HCT116 (cell line): Measurements from ENCODE around the gene TMEM30A. TPM values are rescaled to one million over a fixed set of nuclear protein-coding genes. Genes with fewer than 3 reads are reported as not detected.

Experiments used
- ATAC-seq: fragments of 200-7000 bp; cut with Tn5 transposase; 2 replicates; pipeline ENCODE4 v1.9.1; 2020; ENCODE audit warnings: mild to moderate bottlenecking, moderate library complexity
- BruUV-seq: library from RNA; stranded (reverse); fragments of 400-500 nt; replicated peaks from 2 replicates; lab custom pipeline; 2021; lab: Mats Ljungman, UMichigan
- CTCF ChIA-PET: fragments of 300-600 bp; sonication (Branson Sonifier 250); formaldehyde crosslinking; loops from one replicate; lab custom pipeline; 2021; ENCODE audit warnings: antibody characterized with exemption; lab: Charles Lee
- POLR2A ChIA-PET: fragments of 300-600, 350-600 bp; sonication (Branson Sonifier 250); formaldehyde crosslinking; loops from one replicate; lab custom pipeline; 2021; ENCODE audit warnings: antibody characterized with exemption; lab: Charles Lee
- RAD21 ChIA-PET, 2 experiments: fragments of 300-600 bp; sonication (Branson Sonifier 250); formaldehyde crosslinking; loops; one replicate each; lab custom pipeline; 2023; ENCODE audit warnings: low total read pairs in 2 of 2; ENCODE audit not compliant: uncharacterized antibody in 2 of 2, unreplicated experiment in 2 of 2, low non-redundant PET in 1 of 2; lab: Charles Lee
- DNase-seq: peaks from one replicate; pipeline ENCODE4 v3.0.0-alpha.2; 2010; ENCODE audit warnings: low read depth, low spot score
- H2AFZ ChIP-seq: fragments of 200-600 bp; shearing (Covaris generic), sonication (generic); 2 replicates; pipeline ENCODE4 v1.6.1; 2017; ENCODE audit warnings: low read depth, mixed run types, mixed read lengths, antibody characterized with exemption, low read length; ENCODE audit not compliant: poor library complexity, severe bottlenecking
- H3K27ac ChIP-seq: 2 replicates; pipeline ENCODE4 v1.5.1; 2012; ENCODE audit warnings: low read depth, low read length
- H3K27me3 ChIP-seq: fragments of 200-600 bp; sonication (generic); 2 replicates; pipeline ENCODE4 v1.6.1; 2016; ENCODE audit warnings: mixed run types, low read length, mixed read lengths; ENCODE audit not compliant: insufficient read depth
- H3K36me3 ChIP-seq, 2 experiments: fragments of 200-500 bp in 1 of 2; fragments of 200-600 bp in 1 of 2; sonication (Bioruptor generic) in 1 of 2; sonication (generic) in 1 of 2; 2 replicates each; pipeline versions ENCODE4 v1.5.1 to v1.6.1; 2014 to 2016; ENCODE audit warnings: low read length in 2 of 2, inconsistent platforms in 1 of 2, mixed read lengths in 1 of 2, mixed run types in 1 of 2; ENCODE audit not compliant: insufficient read depth in 2 of 2, control insufficient read depth in 1 of 2
- H3K4me1 ChIP-seq, 2 experiments: fragments of 200-600 bp in 1 of 2; sonication (generic) in 1 of 2; 2 replicates each; pipeline versions ENCODE4 v1.5.1 to v1.6.1; 2012 to 2017; ENCODE audit warnings: low read length in 2 of 2, inconsistent platforms in 1 of 2, mild to moderate bottlenecking in 1 of 2, mixed read lengths in 1 of 2, mixed run types in 1 of 2, moderate library complexity in 1 of 2; ENCODE audit not compliant: insufficient read depth in 2 of 2, control insufficient read depth in 1 of 2
- H3K4me2 ChIP-seq: fragments of 200-600 bp; sonication (generic); 2 replicates; pipeline ENCODE4 v1.6.1; 2017; ENCODE audit warnings: mixed run types, low read length, mixed read lengths
- H3K4me3 ChIP-seq, 2 experiments: fragments of 200-600 bp in 1 of 2; sonication (generic) in 1 of 2; replicated peaks in 1 of 2; 2 replicates each; pipeline ENCODE4 v1.5.1; 2011 to 2016; ENCODE audit warnings: low read length in 2 of 2, control low read depth in 1 of 2, low read depth in 1 of 2, mild to moderate bottlenecking in 1 of 2, mixed read lengths in 1 of 2, mixed run types in 1 of 2
- H3K79me2 ChIP-seq: fragments of 200-600 bp; sonication (generic); 2 replicates; pipeline ENCODE4 v1.6.1; 2017; ENCODE audit warnings: mild to moderate bottlenecking, mixed run types, low read length, moderate library complexity, mixed read lengths; ENCODE audit not compliant: insufficient read depth
- H3K9ac ChIP-seq: fragments of 200-600 bp; sonication (generic); 2 replicates; pipeline ENCODE4 v1.6.1; 2016; ENCODE audit warnings: low read length, mixed read lengths
- H3K9me2 ChIP-seq: fragments of 200-600 bp; sonication (generic), shearing (Covaris generic); 2 replicates; pipeline ENCODE4 v1.6.1; 2017; ENCODE audit warnings: mixed run types, mild to moderate bottlenecking, moderate library complexity; ENCODE audit not compliant: insufficient read depth
- H3K9me3 ChIP-seq, 2 experiments: fragments of 200-500 bp in 1 of 2; fragments of 200-600 bp in 1 of 2; sonication (Bioruptor generic) in 1 of 2; sonication (generic) in 1 of 2; 2 replicates each; pipeline ENCODE4 v1.6.1; 2014 to 2017; ENCODE audit warnings: low read length in 2 of 2, mixed read lengths in 2 of 2, inconsistent platforms in 1 of 2, low read depth in 1 of 2, mild to moderate bottlenecking in 1 of 2, mixed run types in 1 of 2, moderate library complexity in 1 of 2; ENCODE audit not compliant: control insufficient read depth in 1 of 2, insufficient read depth in 1 of 2
- H4K20me1 ChIP-seq: fragments of 200-600 bp; sonication (generic), shearing (Covaris generic); 2 replicates; pipeline ENCODE4 v1.6.1; 2017; ENCODE audit warnings: mixed run types, mild to moderate bottlenecking, moderate library complexity; ENCODE audit not compliant: insufficient read depth
- CBX3 ChIP-seq: IDR thresholded peaks from 2 replicates; pipeline ENCODE4 v1.6.1; 2012; ENCODE audit warnings: low read depth
- EGR1 ChIP-seq: IDR thresholded peaks from 2 replicates; pipeline ENCODE4 v1.6.1; 2012; ENCODE audit warnings: low read depth
- RAD21 ChIP-seq: IDR thresholded peaks from 2 replicates; pipeline ENCODE4 v1.6.1; 2012; ENCODE audit warnings: low read depth, mild to moderate bottlenecking
- SIN3A ChIP-seq: IDR thresholded peaks from 2 replicates; pipeline ENCODE4 v1.6.1; 2012; ENCODE audit warnings: low read depth
- SP1 ChIP-seq: IDR thresholded peaks from 2 replicates; pipeline ENCODE4 v1.6.1; 2012; ENCODE audit warnings: low read depth
- TCF7L2 ChIP-seq: IDR thresholded peaks from 2 replicates; pipeline ENCODE4 v1.7.0; 2011; ENCODE audit warnings: borderline replicate concordance, inconsistent platforms; ENCODE audit not compliant: insufficient read depth, insufficient read length; ENCODE audit errors: extremely low read depth
- intact Hi-C: fragments of 100-400 bp; cut with micrococcal nuclease; formaldehyde crosslinking; loops from 2 replicates; pipeline ENCODE4 v1.10.0; 2022
- total RNA-seq: library from RNA; stranded (reverse); gene quantifications from one replicate; pipeline ENCODE4 v1.2.1, GENCODE V29; 2021; ENCODE audit not compliant: unreplicated experiment
- TF ChIP-seq, protein P1 (sequence below), 3 experiments: fragments of 200-600 bp in 1 of 3; sonication (generic) in 1 of 3; IDR thresholded peaks in 2 of 3; conservative IDR thresholded peaks in 1 of 3; 2 replicates each; pipeline ENCODE4 v1.5.1; 2012 to 2017; ENCODE audit warnings: low read depth in 2 of 3, low read length in 2 of 3, antibody characterized with exemption in 1 of 3, borderline replicate concordance in 1 of 3, control low read depth in 1 of 3, mild to moderate bottlenecking in 1 of 3, mixed read lengths in 1 of 3, mixed run types in 1 of 3, moderate library complexity in 1 of 3; ENCODE audit not compliant: insufficient read depth in 1 of 3

The TMEM30A gene
- total RNA-seq, 1 experiment from 2014 or later, result 73.4 TPM

DNA sequence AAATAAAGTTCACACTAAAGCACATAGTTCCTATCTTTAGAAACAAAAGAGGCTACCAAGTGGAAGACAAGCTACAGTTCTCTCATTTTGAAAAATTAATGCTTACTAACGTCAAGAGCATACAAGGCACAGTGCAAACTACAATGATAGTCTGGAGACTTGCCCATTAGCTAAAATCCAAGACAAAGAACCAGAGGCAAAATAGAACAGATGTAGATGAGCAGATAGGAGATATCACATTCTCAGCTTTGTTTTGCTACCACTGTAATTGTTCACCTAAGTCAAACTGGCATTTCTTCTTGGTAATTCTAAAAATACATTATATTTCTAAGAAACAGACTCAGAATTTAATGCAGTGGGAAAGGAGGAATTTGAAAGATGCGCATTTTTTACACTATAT is 5.2 kb downstream of the TMEM30A start:
- ChIA-PET CTCF (no interaction called here), RAD21 (interaction anchor here in 1 of 2 experiments (0.7 kb wide), 1 partner anchor 1195 kb away, joined by 3 read pairs; no protein-coding TSS in a partner anchor), POLR2A (no interaction called here)
- Histone ChIP-seq H3K9ac (no peak overlapping the region), H2AFZ (no peak overlapping the region), H4K20me1 (no peaks in the 10 kb centered on the region), H3K27me3 (no peaks in the 10 kb centered on the region), H3K79me2 (peaks cover 97% of the 10 kb centered on the region), H3K27ac (no peak overlapping the region), H3K36me3 (0 out of 4 replicates have a peak, but pooled peaks cover 0 to under 1% of the 10 kb centered on the region in 2 experiments), H3K4me1 (peaks cover 6 to 16% of the 10 kb centered on the region in 2 experiments; a peak in 3 of 4 replicates), H3K9me2 (no peaks in the 10 kb centered on the region), H3K9me3 (no peaks in the 10 kb centered on the region), H3K4me3 (no peak overlapping the region), H3K4me2 (no peak overlapping the region)
- no TSS peak for BruUV-seq
- DNase-seq (no peak), ATAC-seq (no peak)
- TF ChIP-seq SIN3A, result no peak
- TF ChIP-seq, protein P1, sequence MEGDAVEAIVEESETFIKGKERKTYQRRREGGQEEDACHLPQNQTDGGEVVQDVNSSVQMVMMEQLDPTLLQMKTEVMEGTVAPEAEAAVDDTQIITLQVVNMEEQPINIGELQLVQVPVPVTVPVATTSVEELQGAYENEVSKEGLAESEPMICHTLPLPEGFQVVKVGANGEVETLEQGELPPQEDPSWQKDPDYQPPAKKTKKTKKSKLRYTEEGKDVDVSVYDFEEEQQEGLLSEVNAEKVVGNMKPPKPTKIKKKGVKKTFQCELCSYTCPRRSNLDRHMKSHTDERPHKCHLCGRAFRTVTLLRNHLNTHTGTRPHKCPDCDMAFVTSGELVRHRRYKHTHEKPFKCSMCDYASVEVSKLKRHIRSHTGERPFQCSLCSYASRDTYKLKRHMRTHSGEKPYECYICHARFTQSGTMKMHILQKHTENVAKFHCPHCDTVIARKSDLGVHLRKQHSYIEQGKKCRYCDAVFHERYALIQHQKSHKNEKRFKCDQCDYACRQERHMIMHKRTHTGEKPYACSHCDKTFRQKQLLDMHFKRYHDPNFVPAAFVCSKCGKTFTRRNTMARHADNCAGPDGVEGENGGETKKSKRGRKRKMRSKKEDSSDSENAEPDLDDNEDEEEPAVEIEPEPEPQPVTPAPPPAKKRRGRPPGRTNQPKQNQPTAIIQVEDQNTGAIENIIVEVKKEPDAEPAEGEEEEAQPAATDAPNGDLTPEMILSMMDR (IDR thresholded peaks at IDR 0.05 in 2 of 3, conservative IDR thresholded peaks at IDR 0.05 in 1 of 3; ENCODE audit: borderline replicate concordance in 1 of 3, insufficient read depth in 1 of 3, low read depth in 2 of 3, low read length in 2 of 3), result no peak
- no peak for TF ChIP-seq EGR1
- TF ChIP-seq SP1, result no peak
- TF ChIP-seq CBX3, result no peak
- no peak for TF ChIP-seq TCF7L2
- no peak for TF ChIP-seq RAD21
- intact Hi-C loops, result no loop called here
